Measurements from ENCODE around the gene PLD2.

Gene PLD2, protein sequence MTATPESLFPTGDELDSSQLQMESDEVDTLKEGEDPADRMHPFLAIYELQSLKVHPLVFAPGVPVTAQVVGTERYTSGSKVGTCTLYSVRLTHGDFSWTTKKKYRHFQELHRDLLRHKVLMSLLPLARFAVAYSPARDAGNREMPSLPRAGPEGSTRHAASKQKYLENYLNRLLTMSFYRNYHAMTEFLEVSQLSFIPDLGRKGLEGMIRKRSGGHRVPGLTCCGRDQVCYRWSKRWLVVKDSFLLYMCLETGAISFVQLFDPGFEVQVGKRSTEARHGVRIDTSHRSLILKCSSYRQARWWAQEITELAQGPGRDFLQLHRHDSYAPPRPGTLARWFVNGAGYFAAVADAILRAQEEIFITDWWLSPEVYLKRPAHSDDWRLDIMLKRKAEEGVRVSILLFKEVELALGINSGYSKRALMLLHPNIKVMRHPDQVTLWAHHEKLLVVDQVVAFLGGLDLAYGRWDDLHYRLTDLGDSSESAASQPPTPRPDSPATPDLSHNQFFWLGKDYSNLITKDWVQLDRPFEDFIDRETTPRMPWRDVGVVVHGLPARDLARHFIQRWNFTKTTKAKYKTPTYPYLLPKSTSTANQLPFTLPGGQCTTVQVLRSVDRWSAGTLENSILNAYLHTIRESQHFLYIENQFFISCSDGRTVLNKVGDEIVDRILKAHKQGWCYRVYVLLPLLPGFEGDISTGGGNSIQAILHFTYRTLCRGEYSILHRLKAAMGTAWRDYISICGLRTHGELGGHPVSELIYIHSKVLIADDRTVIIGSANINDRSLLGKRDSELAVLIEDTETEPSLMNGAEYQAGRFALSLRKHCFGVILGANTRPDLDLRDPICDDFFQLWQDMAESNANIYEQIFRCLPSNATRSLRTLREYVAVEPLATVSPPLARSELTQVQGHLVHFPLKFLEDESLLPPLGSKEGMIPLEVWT

GRCh38 chr17:4806777-4807604 is at the start of gene PLD2:
TSS of gene PLD2 (plus strand) at chr17:4807152. CDS start at chr17:4807773, 621 bp downstream.
- peak; percentile 28 to 44 for DNase-seq

DNA sequence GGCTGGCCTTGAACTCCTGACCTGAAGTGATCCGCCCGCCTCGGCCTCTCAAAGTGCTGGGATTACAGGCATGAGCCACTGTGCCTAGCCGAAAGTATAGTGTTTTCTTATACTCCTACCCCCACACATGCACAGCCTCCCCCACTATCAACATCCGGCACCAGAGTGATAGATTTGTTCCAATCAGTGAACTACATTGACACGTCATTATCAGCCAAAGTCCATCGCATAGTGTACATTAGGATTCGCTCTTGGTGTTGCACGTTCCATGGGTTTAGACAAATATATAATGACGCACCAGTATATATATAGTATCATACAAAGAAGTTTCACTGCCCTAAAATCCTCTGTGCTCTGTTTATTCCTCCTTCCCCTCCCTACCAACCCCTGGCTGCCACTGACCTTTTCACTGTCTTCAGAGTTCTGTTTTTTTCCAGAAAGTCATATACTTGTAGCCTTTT is 47.1 kb upstream of the PLD2 start:
- no peak for DNase-seq

- DNase-seq, result peak; percentile 27 to 47
These were observed 42.4 kb upstream of the PLD2 start for GRCh38 chr17:4764595-4764994.

- DNase-seq, result peak; percentile 37 to 45
These were observed 40.8 kb upstream of the PLD2 start for GRCh38 chr17:4766201-4766600.

DNA sequence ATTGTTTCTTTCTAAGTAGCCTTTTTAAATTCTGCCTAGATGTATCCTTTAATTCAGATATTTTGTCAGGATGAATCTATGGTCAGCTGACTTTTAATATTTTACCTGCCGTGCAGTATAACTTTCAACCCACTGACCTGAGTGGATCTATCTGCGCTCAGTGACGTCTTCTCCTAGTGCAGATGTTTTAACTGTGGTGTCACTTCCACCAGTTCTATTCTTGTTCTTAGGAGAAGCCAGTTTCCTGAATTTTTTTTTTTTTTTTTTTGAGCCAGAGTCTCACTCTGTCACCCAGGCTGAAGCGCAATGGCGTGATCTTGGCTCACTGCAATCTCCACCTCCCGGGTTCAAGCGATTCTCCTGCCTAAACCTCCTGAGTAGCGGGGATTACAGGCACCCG is 40.2 kb upstream of the PLD2 start:
- no peak for DNase-seq

DNA sequence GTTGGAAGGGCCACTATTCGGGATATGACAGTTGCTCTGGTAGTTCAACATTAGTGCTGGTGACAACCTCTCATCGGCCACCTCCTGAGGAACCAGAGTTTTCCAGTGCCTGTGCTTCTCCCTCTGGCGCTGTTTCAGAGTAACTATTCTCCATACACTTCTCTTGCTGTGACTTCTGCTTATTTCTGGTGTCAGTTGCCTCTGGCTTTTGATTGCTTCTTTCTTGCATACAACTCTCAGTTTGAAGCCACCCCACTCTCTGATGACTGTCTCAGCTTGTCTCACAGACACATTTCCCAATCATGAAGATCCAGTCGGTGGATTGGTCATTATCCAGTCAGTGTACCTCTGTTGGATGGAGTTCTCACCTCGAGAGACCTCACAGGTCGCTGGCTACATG is 38.7 kb upstream of the PLD2 start:
- no peak for DNase-seq

DNA sequence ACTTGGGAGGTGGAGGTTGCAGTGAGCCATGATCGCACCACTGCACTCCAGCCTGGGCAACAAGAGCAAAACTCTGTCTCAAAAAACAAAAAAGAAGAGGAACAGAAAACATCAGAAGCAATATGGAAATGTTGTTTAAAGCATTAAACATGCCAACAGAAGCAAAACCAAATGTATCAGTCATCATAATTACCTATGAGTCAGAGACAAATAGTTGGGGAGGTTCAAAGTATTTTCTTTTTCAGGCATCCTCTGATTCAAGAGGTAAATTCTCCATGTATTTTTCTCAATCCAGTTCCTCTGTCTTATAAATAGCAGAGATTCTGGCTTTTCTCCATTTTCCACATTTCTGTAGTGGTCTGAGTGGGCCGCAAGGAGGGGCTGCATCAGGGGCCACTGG is 37.3 kb upstream of the PLD2 start:
- DNase-seq, result no peak

DNA sequence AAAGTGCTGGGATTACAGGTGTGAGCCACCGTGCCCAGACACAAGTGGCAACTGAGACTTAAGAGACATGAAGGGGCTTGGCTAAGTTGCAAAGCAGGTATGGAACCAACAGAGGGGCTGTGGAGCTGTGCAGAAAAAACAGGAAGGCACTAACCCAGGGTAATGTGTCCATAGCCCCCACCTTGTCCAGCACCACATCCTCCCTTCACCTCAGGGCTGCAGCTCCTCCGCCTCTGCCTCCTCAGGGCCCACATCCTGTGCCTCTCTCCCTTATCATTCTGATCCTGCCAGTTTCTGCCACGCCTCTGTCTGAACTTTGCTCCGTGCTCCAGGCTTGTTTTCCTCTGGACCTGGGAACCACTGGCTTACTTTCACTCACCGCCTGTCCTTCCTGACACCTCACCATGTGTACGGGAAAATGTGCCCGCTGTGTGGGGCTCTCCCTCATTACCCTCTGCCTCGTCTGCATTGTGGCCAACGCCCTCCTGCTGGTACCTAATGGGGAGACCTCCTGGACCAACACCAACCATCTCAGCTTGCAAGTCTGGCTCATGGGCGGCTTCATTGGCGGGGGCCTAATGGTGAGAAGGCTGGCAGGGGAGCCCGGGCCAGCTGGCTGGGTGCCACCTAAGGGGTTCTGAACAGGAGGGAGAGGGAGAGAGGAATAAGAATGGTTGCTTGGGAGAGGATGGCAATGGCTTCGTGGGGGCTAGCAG is 35.3 kb upstream of the PLD2 start, which contains the start of gene TM4SF5:
Gene TM4SF5 (plus strand): TSS at position 368 of the 716 bp plus-strand sequence. CDS start 37 bp downstream, at position 405.
- DNase-seq, result no peak

GRCh38 chr17:4772235-4772613 is 34.7 kb upstream of the PLD2 start:
- DNase-seq, result no peak

DNA sequence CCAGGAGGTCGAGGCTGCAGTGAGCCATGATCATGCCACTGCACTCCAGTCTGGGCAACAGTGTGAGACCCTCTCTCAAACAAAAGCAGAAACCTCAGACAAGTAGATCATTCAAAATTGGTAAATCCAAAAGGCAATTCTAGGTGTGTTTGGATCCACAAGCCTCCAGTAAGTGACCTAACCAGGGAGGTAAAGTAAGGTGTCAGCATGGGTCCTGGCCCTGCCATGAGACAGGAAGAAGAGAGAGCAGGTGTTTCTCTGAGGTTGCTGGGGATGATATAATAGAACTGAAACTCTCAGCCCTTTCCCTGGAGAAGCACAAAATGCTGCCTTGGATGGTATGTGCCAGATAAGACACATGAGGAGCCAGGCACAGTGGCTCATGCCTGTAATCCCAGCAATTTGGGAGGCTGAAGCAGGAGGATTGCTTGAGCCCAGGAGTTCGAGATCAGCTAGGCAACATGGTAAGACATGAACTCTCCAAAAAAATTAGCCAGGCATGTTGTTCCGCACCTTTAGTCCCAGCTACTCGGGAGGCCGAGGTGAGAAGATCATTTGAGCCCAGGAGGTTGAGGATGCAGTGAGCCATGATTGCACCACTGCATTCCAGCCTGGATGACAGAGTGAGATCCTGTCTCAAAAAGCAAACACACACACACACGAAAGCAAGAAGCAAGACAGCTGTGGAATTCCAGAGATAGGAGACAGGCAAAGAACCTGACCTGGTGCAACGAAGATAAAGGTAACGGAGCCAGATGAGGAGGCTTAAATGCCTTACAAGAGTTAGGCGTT is 28.8 kb upstream of the PLD2 start:
- no peak for DNase-seq

DNA sequence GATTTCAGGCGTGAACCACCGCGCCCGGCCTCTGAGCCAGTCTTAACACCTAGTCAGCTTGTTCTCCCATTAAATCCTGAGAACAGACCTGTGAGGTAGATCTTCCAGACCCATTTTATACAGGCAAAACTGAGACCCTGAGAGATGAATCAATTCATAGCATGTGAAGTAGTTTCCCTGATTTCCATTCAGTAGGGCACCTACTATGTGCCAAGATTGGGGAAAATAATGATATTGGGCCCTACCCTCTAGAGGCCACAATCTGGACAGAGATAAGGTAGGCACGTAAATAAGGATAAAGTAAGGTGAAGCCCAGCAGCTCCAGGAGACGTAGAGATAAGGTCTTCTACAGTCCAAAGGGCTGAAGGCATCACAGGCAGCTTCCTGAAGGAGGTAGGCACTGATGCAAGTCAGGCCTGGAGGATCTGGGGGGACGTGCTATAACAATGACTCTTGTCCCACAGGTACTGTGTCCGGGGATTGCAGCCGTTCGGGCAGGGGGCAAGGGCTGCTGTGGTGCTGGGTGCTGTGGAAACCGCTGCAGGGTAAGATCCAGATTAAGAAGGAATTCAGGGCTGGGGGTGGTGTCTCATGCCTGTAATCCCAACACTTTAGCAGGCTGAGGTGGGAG is 26.5 kb upstream of the PLD2 start:
- no peak for DNase-seq

GRCh38 chr17:4782652-4783051 is 24.3 kb upstream of the PLD2 start:
- no peak for DNase-seq

GRCh38 chr17:4785311-4786105 is 21.4 kb upstream of the PLD2 start:
- DNase-seq, result no peak

DNA sequence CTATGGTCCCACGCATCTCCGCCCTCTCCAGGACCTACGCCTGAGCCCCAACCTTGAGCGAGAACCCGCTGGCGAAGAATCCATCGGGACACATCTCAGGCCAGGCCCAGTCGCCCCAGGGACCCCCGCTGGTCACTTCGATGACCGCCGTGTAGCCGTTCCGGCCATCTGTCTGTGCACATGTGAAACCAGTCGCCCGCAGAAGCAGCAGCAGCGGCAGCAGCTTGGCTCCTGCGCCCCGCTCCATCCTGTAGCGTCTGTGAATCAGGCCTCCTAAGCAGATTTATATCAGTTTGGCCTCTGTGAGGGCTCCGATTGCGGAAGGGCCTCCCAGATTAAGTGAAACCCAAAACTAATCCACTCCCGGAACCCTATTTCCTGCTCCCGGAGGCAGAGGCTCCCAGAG is 20.8 kb upstream of the PLD2 start, which contains the start of gene VMO1:
Gene VMO1 (minus strand): TSS at position 259 of the 406 bp plus-strand sequence. CDS start 12 bp downstream, at position 247.
- no peak for DNase-seq

- no peak for DNase-seq
These were observed 20.4 kb upstream of the PLD2 start for GRCh38 chr17:4786516-4786915.

DNA sequence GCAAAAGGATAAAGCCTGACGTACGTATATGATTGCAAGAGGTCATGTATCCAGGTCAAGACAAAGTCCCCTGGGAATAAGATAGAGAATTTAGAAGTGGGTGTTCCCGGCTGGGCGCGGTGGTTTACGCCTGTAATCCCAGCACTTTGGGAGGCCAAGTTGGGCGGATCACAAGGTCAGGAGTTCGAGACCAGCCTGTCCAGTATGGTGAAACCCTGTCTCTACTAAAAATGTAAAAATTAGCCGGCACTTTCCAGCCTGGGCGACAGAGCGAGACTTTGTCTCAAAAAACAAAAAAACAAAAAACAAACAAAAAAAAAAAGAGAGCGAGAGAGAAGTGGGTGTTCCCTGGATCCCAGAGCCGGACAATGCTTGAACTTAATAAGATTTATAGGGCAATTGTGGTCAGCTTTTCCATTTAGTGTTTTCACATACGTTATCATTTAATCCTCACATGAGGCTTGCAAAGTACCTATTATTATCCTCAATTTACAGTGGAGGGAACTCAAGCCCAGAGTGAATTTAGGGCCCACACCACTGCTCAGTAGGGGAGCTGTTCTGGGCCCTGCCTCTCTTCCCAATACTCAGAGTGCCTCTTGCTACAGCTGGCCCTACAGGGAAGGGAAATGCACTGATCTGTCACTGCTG is 18.7 kb upstream of the PLD2 start:
- DNase-seq, result no peak

DNA sequence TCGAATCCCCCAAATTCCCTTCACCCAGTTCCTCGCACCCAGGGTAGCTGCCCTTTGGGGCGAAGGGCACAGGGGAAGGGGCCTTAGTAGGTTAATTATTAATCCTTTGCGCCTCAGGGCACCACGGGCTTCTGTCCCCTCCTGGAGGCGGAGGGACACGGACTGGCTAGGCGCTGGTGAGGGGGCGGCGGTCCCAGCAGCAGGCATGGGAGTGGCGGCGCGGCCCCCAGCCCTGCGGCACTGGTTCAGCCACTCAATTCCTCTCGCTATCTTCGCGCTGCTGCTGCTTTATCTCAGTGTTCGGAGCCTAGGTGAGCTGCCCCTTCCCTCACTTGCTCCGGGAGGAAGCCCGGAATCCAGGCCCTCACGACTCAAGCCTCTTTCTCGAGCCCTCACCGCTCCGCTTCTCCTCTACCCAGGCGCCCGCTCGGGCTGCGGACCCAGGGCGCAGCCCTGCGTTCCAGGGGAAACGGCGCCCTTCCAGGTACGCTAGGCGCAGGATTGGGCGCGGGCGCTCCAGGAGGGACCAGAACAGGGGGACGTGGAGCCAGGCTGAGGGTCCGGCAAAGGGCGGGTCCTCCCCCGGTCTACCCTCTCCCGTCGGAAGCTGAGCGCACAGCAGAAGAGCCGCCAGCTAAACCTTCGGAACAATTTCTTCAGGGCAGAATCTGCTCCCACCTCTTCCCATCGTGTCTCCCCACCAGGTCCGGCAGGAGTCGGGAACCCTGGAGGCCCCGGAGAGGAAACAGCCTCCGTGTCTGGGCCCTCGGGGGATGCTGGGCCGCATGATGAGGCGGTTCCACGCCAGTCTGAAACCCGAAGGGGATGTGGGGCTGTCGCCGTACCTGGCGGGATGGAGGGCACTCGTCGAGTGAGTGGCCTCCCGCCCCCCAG is 17.9 kb upstream of the PLD2 start, which contains the start of gene GLTPD2:
Gene GLTPD2 (plus strand): TSS at position 158 of the 894 bp plus-strand sequence. CDS start 48 bp downstream, at position 206.
- DNase-seq, result no peak

DNA sequence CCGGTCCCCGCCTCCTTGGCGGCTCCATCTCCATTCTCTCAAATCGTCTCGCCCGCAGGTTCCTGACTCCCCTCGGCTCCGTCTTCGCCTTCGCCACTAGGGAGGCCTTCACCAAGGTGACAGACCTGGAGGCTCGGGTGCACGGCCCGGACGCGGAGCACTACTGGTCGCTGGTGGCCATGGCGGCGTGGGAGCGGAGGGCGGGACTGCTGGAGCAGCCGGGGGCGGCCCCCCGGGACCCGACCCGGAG is 17.3 kb upstream of the PLD2 start:
- no peak for DNase-seq
